Stimulated activated CD4-positive, alpha-beta T cell treated with anti-CD3 and anti-CD28 coated beads, Interleukin-12 subunit alpha, Interleukin-12 subunit beta, amount 100 ng/mL, for 4 hours (primary cell): ENCODE data around the gene RBMS3.
"Not testable (repeated sequence)": the region's sequence is repeated elsewhere in the genome, so short reads cannot be mapped to it uniquely, and the experiment has no call there.

Source experiments
- DNase-seq: peaks from one replicate; pipeline ENCODE4 v3.0.0-alpha.2; 2020

The RBMS3 gene

GRCh38 chr3:29440413-29441305, 159.8 kb downstream of the RBMS3 start:
- DNase-seq, result no peak

- DNase-seq, result no peak
Measured at GRCh38 chr3:29441422-29441821, 160.6 kb downstream of the RBMS3 start.

- no peak for DNase-seq
Measured at GRCh38 chr3:29447946-29448627, 167.2 kb downstream of the RBMS3 start.

- no peak for DNase-seq
Measured at GRCh38 chr3:29451920-29452319, 171.0 kb downstream of the RBMS3 start.

- no peak for DNase-seq
Measured at GRCh38 chr3:29452934-29453283, 172.0 kb downstream of the RBMS3 start.

- no peak for DNase-seq
Measured at GRCh38 chr3:29453284-29454001, 172.6 kb downstream of the RBMS3 start.

GRCh38 chr3:29454161-29454611, 173.3 kb downstream of the RBMS3 start:
- no peak for DNase-seq

GRCh38 chr3:29456901-29457300, 176.0 kb downstream of the RBMS3 start:
- DNase-seq, result no peak

GRCh38 chr3:29463304-29463703, 182.4 kb downstream of the RBMS3 start:
- DNase-seq, result no peak

GRCh38 chr3:29465836-29466235, 185.0 kb downstream of the RBMS3 start:
- no peak for DNase-seq

- no peak for DNase-seq
Measured at GRCh38 chr3:29466442-29466841, 185.6 kb downstream of the RBMS3 start.

- no peak for DNase-seq
Measured at GRCh38 chr3:29468187-29468586, 187.3 kb downstream of the RBMS3 start.

GRCh38 chr3:29473481-29474170, 192.8 kb downstream of the RBMS3 start:
- DNase-seq, result not testable (repeated sequence)

GRCh38 chr3:29475305-29475840, 194.5 kb downstream of the RBMS3 start:
- DNase-seq, result no peak

GRCh38 chr3:29475854-29476253, 195.0 kb downstream of the RBMS3 start:
- no peak for DNase-seq

GRCh38 chr3:29478611-29479010, 197.7 kb downstream of the RBMS3 start:
- DNase-seq, result no peak

GRCh38 chr3:29481249-29481648, 200.4 kb downstream of the RBMS3 start:
- DNase-seq, result no peak

- no peak for DNase-seq
Measured at GRCh38 chr3:29481969-29482767, 201.3 kb downstream of the RBMS3 start.

GRCh38 chr3:29484633-29485032, 203.8 kb downstream of the RBMS3 start:
- no peak for DNase-seq

GRCh38 chr3:29486096-29486495, 205.2 kb downstream of the RBMS3 start:
- DNase-seq, result no peak

GRCh38 chr3:29486917-29487316, 206.0 kb downstream of the RBMS3 start:
- DNase-seq, result no peak

- no peak for DNase-seq
Measured at GRCh38 chr3:29488922-29489321, 208.1 kb downstream of the RBMS3 start.
